HK-2 (cell line): ENCODE results near the gene PDZD7.
A peak's percentile ranks its signal among the peaks of the same experiment; 100 is the strongest.

Experiments
- DNase-seq: peaks from one replicate; pipeline ENCODE4 v3.0.0-alpha.2; 2018; ENCODE audit not compliant: unreplicated experiment

Gene PDZD7

DNA sequence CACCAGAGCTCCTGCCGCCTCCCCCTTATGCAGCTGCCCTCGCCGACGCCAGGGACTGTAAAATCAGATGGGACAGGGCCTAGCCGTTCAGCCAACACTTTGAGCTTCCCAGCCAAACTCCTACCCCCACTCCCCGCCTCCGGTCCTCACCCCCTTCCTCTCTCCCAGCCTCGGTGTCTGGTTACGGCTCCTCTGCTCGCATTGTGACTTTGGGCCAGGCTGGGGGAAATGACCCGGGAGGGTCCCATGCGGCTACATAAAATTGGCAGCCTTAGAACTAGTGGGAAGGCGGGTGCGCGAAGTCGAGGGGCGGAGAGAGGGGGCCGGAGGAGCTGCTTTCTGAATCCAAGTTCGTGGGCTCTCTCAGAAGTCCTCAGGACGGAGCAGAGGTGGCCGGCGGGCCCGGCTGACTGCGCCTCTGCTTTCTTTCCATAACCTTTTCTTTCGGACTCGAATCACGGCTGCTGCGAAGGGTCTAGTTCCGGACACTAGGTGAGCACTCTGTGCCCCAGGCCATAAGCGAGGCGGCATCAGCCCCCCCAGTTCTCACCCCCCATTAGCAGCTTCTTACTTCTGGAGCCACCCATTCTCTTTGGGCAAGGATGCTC lies 30.8 kb upstream of the PDZD7 start, which contains the start of gene KAZALD1:
TSS of gene KAZALD1 (plus strand) at position 366 of the 608 bp plus-strand sequence. CDS start 604 bp downstream, outside the sequence.
- peak; percentile 79 for DNase-seq

DNA sequence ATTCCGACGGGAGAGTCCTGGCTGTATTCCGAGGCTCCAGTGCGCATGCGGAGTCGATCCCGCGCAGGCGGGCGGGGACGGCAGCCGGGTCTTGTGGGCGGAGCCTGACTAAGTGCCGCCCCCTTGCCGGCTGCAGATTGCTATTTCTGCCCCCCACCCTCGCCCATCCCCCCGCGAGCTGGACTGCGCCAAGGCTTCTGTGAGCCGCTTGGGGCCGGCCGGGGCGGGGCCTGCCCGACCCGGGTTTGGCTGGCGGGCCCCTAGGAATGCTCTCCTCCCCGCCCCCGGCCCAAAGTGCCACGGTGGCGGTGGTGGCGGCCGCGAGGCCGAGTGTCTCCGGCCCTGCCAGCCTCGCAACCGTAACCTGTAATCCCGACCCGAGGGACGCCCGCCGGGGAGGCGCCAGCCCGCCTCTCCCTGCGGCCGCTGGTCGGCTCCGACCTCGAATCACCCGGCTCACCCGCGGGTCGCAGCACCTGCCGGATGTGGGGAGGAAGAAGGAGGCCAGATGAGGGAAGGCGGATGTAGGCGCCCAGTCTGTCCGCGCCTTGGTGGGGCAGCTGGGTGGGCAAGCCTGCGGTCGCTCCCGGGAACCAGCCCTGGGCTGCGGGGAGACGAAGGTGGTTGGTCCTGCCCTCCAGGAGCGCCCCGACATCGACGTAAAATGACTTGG lies 30.2 kb upstream of the PDZD7 start:
- peak; percentile 99 for DNase-seq

DNA sequence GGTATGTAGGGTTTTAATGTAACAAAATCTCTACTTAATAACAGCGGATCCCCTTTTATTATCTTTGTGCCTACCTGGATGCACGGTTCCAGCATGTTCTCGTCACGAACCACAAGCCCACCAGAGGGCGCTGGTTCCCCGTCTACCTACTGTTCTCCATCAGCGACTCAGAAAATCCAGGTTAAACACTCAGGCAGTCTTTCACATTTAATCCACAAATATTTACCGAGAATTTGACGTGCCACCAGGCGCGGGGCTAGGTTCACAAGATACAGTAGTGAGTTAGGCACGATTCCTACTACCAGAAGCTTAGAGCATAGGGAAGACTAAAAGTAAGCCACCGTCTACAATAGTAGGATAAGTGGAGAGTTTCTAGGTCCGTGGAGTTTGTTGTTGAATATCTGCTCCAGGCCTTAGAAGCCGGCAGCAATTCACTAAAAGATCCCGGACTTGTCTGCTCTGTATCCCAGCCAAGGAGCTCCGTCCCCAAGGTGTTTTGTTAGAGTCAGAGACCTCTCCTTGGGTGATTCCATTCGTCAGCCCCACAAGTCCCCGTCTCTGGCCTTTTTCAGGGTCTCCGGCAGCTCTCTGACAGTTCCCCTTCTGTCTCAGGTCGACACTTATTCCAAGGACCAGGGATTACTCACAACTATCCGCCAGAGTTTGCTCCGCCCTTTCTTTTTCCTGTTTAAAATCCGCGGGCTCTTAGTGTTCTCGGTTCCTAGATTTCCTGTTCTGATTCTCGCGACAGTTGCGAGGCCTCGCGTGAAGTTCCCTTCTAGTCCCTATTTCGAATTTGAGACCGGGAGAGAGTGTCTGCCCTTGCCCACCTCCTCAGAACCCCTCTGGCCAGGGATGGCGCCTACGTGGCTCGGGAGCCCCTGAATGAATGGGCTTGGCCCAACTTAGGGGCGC lies 29.4 kb upstream of the PDZD7 start:
- peak; percentile 97 for DNase-seq

DNA sequence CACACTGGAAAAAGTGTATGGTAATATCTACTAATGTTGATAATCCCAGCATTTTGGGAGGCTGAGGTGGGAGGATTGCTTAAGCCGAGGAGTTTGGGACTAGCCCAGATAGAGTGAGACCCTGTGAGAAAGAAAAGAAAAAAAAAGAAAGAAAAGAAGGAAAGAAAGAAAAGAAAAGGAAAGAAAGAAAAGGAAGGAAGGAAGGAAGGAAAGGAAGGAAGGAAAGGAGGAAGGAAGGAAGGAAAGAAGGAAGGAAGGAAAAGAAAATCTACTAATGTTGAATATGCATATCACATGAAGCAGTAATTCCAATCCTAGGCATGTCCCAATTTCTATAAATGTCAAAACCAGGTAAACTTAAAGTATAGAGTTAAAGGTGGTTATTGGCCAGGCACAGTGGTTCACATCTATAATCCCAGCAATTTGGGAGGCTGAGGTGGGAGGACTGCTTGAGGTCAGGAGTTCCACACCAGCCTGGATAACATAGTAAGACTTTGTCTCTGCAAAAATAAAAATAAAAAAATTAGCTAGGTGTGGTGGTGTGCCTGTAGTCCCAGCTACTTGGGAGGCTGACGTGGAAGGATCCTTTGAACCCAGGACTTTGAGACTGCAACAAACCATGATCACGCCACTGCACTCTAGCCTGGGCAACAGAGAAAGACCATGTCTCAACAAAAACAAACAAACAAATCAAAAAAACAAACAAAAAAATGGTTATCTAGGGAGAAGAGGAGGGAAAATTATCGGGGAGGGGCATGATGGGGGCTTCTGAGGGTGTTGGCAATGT lies 25.6 kb upstream of the PDZD7 start:
- no peak for DNase-seq

DNA sequence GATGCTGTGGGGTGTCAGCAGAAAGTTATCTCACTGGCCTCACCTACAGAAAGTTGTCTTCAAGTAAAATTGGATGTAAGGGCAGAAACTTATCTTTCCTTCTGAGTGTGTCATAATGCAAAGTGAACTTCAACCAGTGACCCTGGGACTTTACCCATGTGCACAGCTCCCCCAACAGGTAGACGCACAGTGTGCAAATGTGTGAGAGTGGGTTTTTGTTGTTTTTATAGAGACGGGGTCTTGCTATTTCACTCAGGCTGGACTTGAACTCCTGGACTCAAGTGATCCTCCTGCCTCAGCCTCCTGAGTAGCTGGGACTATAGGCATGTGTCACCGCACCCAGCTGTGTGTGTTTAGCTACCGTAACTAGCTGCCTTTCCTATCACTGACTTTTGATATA lies 24.5 kb upstream of the PDZD7 start:
- no peak for DNase-seq

DNA sequence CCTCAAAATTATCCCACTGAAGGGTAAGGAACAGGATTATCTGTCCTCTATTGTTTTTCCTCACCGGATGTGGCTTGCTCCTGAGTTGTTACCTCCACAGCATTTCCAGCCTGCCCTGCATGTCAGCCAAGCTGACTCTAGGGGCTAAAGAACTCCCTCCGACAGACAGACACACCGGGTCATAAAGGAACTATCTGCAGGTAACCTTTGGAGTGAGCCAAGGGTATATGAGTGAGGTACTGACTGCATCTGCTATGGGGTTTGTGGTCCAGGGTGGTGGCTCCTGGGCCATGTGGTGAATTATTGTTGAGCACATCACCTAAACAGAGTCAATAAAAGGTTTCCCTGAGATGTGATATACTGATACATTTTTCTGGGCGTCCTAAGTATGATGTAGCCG lies 23.9 kb upstream of the PDZD7 start:
- DNase-seq, result no peak

DNA sequence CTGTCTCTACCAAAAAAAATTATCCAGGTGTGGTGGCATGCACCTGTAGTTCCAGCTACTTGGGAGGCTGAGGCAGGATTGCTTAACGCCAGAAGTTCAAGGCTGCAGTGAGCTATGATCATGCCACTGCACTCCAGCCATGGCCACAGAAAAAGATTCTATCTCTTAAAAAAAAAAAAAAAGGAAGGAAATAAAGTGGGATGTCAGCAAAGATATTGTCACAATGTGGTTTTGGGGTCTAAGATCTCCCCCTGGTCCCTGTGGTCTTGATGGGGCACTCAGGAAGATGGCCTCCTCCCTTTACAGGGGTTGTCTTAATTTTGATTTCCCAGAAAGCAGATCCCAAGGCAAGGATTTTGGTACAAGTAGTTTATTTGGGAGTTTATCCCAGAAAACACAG lies 23.4 kb upstream of the PDZD7 start:
- DNase-seq, result no peak

DNA sequence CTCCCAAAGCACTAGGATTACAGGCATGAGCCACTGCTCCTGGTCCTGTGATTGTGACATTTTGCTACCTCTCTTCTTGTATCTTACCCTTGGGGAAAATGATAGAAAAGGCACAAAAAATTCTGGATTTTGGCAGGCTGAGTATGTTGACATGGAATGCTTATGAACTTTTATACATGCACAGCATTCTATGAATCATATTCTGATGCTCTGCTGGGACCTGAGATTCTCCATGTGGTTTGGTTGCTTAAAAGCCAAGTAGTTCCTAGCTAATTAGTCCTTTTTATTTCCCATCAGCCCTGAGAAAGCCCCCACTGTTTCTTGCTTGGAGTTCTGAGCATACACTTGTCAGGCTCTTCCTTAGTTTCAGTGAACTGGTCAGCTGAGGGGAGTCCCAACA lies 22.6 kb upstream of the PDZD7 start:
- DNase-seq, result no peak

DNA sequence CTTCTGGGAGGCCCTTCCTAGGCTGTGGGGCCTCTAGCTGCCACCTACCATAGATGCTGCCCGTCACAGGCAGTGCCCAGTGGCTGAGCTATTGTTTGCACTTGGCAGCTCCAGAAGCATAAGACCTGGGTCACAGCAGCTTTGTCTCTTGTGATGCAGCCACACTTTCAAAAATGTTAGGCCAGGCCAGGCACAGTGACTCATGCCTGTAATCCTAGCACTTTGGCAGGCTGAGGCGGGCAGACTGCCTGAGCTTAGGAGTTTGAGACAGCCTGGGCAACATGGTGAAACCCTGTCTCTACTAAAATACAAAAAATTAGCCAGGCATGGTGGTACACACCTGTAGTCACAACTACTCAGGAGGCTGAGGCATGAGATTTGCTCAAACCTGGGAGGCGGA lies 21.4 kb upstream of the PDZD7 start:
- peak; percentile 39 for DNase-seq

DNA sequence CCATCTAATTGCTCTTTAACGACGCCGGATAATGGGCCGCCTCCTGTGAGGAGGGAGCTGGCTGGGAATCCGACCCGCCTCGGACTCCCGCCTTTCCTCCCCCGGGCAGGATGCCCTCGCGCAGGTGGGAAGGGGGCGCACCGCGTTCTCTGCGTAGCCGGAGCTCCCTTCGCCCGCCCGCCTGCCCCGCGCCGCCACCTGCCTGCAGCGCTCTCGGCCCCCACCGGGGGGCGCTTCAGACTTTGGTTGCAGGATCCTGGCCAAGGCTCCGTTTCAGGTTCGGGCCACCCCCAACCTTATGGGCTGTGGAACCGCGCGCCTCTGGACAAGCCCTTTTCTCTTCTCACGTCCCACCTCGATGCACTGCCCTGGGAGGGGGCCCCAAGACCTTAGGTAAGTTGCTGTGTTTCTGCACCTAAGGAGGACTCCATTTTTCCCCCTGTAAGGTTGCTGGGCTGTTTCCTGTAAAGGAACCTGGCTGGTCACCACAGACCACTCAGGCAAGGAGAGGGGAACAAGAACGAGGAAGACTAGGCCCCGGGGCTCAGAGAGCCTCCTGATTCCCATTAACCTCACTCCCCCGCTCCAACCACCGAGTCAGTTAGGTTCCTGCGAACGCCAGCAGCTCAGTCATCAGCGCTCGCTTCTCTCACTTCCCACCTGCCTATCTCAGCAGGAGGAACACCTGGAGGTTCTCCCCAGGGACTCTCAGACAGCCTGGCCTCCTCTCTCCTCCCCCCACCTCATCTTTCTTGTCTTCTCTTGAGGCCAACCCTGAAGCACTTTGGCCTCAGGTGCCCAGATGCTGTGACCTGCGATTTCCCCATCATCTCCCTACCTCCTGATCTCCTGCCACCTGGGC lies 19.5 kb upstream of the PDZD7 start:
- peak; percentile 91 for DNase-seq

DNA sequence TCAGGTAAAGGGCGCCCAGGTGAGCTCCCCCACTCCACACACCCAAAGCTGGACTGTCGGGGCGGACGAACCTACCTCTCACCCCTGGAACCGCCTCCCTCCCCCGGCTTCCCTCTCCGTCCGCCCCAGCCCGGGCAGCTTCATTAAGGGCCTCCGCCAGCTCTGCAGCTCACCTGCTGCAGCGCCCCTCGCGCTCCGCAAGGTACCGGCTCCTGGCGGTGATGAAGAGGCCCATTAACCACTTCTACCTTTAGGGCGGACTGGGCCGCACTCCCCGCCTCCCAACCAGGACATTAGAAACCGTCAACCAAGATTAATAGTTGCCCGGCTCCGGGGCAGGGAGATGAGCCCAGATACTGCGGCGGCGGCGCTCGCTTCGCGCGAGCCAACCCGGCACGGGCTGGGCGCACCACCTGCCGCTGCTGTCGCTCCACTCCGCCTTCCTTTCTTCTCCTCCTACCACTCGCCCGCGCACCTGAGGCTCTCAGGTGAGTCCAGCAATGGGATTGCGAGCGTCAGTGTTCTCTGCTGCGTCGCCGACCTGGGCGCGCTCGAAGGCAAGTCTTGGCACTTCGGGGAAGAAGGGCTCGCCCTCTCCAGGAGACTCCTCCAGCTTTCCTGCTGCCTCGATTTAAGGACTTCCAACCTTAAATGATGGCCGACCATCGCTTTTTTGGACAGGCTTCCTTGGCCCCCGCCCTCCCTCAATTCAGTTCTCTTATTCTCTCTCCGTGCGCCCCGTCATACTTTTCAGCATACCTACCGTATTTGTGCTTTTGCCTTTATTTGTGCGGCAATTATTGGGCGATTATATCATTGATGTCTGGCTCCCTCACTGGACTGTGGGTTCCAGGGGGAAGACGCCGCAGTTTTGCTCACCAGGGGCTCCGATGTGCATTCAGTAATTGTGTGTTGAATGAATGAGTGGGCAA lies 17.3 kb upstream of the PDZD7 start:
- no peak for DNase-seq

DNA sequence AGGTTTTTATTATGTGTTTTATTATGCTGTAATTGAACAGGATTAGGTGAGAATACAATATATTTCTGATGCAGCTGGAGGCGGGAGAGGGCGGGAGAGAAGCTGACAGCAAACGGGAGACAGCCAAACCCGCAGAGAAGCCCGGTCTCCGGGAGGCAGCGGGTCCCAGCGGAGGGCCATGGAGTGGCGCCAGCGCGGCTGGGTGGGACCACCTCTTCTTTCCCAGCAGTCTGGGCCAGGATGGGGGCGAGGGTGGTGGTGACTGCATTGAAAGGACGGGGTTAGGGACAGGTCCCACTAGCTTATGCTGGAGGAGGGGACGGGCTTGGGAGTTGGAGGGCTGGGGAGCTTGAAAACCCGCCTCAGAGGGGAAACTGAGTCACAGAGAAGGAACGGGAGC lies 16.3 kb upstream of the PDZD7 start:
- DNase-seq, result no peak

DNA sequence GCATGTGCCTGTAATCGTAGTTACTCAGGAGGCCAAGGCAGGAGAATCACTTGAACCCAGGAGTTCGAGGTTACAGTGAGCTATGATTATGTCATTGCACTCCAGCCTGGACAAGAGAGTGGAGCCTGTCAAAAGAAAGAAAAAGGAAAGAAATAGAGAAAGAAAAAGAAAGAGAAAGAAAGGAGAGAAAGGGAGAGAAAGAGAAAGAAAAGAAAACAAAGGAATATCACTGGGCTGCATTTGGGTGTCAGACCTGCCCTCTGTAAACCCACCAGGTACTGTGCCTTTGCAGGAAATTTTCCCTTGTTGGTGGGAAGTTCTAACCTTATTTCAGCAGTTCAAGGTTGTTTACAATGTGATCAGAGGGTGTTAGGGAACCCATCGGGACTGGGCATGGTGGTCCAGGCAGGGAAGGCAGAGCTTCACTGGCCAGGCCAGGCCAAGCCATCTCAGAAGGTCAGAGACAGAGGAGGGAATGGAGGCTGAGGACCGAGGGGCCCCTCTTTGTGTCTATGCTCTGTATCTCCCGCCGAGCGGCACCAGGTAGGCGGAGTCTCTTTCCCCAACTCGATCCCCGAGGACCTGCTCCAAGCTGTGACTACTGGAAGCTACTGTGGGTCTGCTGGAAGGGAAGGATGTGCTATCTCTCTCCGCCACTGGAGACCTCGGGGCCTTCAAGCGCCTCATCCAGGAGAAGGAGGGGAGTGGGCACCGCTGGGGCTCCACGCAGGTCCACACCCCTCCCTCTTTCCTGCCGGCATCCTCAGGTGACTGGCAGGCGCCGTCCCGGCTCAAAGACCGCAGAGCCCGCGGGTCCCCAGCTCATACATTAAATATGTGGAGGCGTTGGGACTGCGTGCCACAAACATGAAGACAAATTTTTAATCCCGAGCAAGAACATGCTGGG lies 15.7 kb upstream of the PDZD7 start:
- no peak for DNase-seq

DNA sequence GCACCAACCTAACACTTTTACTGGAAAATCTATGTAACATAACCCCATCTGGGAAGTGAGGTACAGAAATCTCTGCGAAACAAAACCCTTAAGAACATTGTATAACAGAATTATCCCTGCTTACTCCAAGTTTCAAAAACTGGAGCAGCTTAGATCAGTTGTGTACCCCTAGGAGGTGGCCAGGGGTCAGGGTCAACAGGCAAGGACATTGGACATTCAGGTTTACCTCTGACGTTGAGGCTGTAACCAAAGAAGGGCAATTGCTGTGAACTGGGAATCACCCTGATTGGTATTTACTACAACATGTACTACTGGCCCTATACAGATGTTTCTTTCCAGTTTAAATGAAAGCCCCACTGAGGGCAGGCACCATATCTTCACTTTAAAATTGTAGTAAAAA lies 13.2 kb upstream of the PDZD7 start:
- no peak for DNase-seq

DNA sequence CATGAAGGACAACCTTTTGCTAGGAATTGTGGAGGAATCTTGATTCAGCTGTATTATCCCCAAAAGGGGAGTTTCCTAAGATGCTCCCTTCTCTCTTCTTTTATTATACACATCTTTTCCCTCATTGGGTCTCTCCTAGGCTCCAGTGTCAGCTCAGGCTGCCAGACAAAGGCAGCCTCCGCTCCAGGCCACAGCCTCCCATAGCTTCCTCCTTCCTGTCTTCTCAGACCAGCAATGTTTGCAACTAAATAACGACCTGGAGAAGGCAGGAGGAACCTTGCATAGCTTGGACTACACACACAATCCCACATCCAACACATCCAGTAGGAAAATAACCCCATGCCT lies 12.4 kb upstream of the PDZD7 start:
- DNase-seq, result no peak

DNA sequence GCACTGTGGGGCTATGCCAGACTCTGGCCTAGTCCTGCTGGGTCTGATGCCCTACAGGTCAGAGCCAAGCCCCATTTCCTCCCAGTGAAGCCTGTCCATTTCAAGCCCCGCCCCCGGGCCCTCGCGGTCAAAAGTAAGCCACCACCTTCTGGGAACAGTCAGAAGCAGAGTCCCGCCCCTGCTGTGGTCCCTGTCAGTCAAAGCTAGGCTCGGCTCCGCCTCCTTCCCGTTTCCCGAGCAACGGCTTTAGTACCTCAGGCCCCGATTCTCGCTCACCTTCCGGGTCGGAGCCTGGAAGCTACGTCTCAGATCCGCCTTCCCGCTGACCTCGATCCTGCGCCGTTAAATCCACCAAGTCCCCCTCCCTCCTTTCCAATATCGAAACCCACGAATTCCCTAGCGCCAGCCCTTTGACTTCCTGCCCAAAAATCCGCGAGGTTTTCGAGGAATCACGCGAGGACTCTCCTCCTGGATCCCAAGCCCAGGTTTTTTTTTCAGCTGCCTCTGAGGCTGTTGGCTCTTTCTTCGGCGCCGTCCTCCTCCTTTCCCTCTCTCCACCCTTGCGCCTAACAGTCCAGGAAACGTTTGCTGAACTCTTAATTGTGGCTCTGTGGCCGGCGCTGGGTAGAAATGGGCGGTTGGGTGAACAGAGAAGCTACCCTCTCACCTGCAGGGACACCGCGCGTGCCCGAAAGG lies 11.9 kb upstream of the PDZD7 start:
- peak; percentile 99 for DNase-seq

DNA sequence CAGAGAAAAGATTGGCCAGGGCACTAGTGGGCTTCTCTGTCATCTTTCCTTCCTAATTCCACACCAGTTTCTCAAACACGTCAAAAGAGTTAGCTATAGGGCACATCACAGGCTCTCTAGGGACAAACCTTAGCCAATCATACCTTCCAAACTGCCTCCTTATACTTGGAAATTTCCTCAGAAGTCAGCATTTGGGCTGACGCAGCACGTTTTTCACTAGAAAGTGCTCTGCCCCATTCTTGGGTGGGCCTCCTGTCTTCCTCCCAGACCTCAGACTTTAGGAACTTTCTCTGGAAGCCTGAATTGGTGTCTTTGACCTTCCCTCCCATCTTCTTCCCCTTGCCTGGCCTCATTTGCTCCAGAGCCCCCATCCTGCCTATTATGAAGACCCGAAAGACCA lies 11.2 kb upstream of the PDZD7 start:
- DNase-seq, result no peak

DNA sequence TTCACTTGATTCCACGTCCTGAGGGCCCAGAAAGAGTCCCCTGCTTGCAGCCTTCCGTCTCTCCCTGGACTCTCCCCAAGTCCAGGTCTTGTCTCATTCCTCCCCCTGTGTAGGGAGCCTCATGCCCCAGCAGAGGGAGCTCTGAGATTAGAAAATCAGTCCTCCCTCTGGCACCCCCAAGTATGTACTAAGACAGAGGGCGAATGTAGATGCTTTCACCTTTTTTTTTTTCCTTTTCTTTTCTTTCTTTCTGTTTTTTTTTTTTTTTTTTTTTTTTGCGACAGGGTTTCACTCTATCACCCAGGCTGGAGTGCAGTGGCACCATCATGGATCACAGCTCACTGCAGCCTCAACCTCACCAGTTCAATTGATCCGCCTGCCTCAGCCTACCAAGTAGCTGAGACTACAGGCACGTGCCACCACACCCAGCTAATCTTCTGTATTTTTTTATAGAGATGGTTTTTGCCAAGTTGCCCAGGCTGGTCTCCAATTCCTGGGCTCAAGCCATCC lies 10.4 kb upstream of the PDZD7 start:
- peak; percentile 69 for DNase-seq
